Measurements from ENCODE around the gene ARHGAP21. TPM values are rescaled to one million over a fixed set of nuclear protein-coding genes. Genes with fewer than 3 reads are reported as not detected.

Gene ARHGAP21
- polyA plus RNA-seq, 2 of the 4 experiments (the other 2 are of a cell fraction), result 30.5 to 84.4 TPM

DNA sequence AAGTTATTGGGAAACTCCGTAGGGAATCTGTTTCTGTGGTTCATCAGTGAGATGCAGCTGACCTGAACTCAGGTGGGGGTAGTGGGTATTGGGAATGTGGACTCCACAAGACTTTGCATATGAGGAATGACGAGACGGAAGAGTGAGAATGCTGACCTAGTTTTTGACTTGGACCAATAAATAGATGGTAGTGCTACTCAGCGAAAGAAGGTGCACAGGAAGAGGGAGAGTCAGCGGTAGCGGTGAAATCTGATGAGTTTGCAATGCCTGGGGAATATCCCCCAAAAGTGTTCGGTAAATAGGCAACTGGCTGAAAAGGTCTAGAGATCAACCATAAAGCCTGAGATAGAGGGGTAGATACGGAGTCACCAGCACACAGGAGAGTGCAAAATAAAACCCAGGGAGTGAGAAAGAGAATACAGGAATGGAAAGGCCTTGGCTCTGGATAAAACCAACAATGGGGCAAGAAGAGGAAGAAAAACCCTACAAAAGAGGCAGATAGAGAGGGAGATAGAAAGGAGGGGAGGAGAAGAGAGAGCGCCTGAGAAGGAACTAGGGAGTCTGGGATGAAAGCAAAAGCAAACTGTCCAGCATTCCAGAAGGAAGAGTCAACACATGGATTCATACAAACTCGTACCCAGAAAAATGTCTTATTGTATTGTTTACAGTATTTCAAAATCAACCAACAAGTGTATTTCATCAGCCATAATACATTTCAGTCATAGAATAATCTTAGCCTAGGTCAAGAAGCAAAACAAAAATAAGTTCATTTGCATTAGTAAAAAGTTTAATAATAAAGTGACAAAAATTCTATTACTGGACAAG lies 5.4 kb downstream of the ARHGAP21 start (continued):
- TF ChIP-seq, protein P1, sequence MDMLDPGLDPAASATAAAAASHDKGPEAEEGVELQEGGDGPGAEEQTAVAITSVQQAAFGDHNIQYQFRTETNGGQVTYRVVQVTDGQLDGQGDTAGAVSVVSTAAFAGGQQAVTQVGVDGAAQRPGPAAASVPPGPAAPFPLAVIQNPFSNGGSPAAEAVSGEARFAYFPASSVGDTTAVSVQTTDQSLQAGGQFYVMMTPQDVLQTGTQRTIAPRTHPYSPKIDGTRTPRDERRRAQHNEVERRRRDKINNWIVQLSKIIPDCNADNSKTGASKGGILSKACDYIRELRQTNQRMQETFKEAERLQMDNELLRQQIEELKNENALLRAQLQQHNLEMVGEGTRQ (IDR thresholded peaks at IDR 0.05), result no peak
- TF ChIP-seq POLR2A (IDR thresholded peaks at IDR 0.05; ENCODE audit: low read length) (no peak), HOXA7 (CRISPR knock-in tag; IDR thresholded peaks at IDR 0.05) (no peak), TP53 (CRISPR knock-in tag; IDR thresholded peaks at IDR 0.05) (no peak), HEYL (CRISPR knock-in tag; IDR thresholded peaks at IDR 0.05) (no peak), ZC3H11A (IDR thresholded peaks at IDR 0.05) (no peak), CEBPB (IDR thresholded peaks at IDR 0.05) (peak; percentile 80 to 91), EHF (CRISPR knock-in tag; IDR thresholded peaks at IDR 0.05) (no peak), CHD2 (IDR thresholded peaks at IDR 0.05; ENCODE audit: low read length, partially characterized antibody) (no peak), JUNB (IDR thresholded peaks at IDR 0.05) (peak; percentile 69), ESRRA (IDR thresholded peaks at IDR 0.05; ENCODE audit: borderline replicate concordance, low read length) (no peak), ZSCAN20 (CRISPR knock-in tag; IDR thresholded peaks at IDR 0.05) (no peak), FOXS1 (CRISPR knock-in tag; IDR thresholded peaks at IDR 0.05) (no peak), TFCP2L1 (CRISPR knock-in tag; IDR thresholded peaks at IDR 0.05) (no peak), JUN (IDR thresholded peaks at IDR 0.05) (peak; percentile 40 to 47; a peak in 1 of 5 replicates), EP300 (IDR thresholded peaks at IDR 0.05) (no peak; a peak in 2 of 5 replicates), MAFK (IDR thresholded peaks at IDR 0.05; ENCODE audit: partially characterized antibody) (peak; percentile 45), SMC3 (IDR thresholded peaks at IDR 0.05) (peak; percentile 18; the same call in 1 of the 3 replicates), PHF8 (IDR thresholded peaks at IDR 0.05; ENCODE audit: borderline replicate concordance, low read depth) (no peak), BHLHE40 (IDR thresholded peaks at IDR 0.05; ENCODE audit: low read depth, low read length) (no peak), SREBF2 (IDR thresholded peaks at IDR 0.05) (no peak), ZFP36 (IDR thresholded peaks at IDR 0.05; ENCODE audit: borderline replicate concordance, partially characterized antibody) (no peak), CBX2 (IDR thresholded peaks at IDR 0.05; ENCODE audit: borderline replicate concordance, low read depth) (no peak), MAZ (IDR thresholded peaks at IDR 0.05; ENCODE audit: borderline replicate concordance, low read depth, low read length) (no peak), KDM1A (IDR thresholded peaks at IDR 0.05; ENCODE audit: low read depth) (no peak), MYC (IDR thresholded peaks at IDR 0.05; ENCODE audit: borderline replicate concordance, low read length) (no peak)
- TF ChIP-seq, protein P2, sequence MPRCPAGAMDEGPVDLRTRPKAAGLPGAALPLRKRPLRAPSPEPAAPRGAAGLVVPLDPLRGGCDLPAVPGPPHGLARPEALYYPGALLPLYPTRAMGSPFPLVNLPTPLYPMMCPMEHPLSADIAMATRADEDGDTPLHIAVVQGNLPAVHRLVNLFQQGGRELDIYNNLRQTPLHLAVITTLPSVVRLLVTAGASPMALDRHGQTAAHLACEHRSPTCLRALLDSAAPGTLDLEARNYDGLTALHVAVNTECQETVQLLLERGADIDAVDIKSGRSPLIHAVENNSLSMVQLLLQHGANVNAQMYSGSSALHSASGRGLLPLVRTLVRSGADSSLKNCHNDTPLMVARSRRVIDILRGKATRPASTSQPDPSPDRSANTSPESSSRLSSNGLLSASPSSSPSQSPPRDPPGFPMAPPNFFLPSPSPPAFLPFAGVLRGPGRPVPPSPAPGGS (IDR thresholded peaks at IDR 0.05), result no peak
- TF ChIP-seq, protein P3, sequence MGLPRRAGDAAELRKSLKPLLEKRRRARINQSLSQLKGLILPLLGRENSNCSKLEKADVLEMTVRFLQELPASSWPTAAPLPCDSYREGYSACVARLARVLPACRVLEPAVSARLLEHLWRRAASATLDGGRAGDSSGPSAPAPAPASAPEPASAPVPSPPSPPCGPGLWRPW (IDR thresholded peaks at IDR 0.05), result peak; percentile 44; the same call in 1 of the 2 replicates

DNA sequence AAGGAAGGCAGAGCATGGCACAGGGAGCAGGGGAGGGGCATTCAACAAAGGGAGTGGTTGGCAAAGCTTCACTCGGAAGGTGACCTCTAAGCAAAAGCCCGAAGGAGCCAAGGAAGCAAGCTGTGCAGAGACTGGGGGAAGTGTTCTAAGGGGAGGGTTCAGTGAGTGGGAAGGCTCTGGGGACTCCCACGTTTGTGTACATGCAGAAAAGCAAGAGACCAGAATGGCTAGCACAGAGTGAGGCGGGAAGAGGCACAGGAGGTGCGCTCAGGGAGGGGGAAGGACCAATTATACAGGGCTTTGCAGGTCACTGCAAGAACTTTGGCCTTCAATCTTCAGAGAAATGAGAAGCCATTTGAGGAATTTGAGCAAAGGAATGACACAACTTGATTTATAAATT lies 7.4 kb downstream of the ARHGAP21 start:
- DNase-seq (ENCODE audit: low read depth in 1 of 2, low spot score in 1 of 2), result peak in 1 of 2 experiments; percentile 38
- TF ChIP-seq, protein P4, sequence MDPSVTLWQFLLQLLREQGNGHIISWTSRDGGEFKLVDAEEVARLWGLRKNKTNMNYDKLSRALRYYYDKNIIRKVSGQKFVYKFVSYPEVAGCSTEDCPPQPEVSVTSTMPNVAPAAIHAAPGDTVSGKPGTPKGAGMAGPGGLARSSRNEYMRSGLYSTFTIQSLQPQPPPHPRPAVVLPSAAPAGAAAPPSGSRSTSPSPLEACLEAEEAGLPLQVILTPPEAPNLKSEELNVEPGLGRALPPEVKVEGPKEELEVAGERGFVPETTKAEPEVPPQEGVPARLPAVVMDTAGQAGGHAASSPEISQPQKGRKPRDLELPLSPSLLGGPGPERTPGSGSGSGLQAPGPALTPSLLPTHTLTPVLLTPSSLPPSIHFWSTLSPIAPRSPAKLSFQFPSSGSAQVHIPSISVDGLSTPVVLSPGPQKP (IDR thresholded peaks at IDR 0.05; ENCODE audit: low read depth, low read length), result no peak
- no peak for TF ChIP-seq CHD2 (IDR thresholded peaks at IDR 0.05; ENCODE audit: low read length, partially characterized antibody)
- no peak for TF ChIP-seq TFCP2L1 (CRISPR knock-in tag; IDR thresholded peaks at IDR 0.05)

More for the DNA sequence above, 7.4 kb downstream of the ARHGAP21 start:
- H3K4me2 ChIP-seq, result peak overlapping the region; percentile 95
- ChIA-PET CTCF (no interaction called here), POLR2A (no interaction called here)
- WGBS (ENCODE audit: missing lambda C conversion rate), result 41% methylated on average over 5 of the region's 5 CpGs
- no peak overlapping the region for H3K4me3 ChIP-seq
- FAIRE-seq (no peak), ATAC-seq (peak in 1 of 2 experiments; percentile 54; a peak in 3 of 6 replicates)
- H3K4me1 ChIP-seq, result peaks cover 68% of the 10 kb centered on the region
- peak overlapping the region; percentile 84 to 98; a peak in 5 of 6 replicates for H3K27ac ChIP-seq
- H3K9me3 ChIP-seq, result no peaks in the 10 kb centered on the region

Measured in A549 (cell line).